GM04504 (cell line): ENCODE data around the gene HAND2.

Source experiments
- DNase-seq: peaks from one replicate; pipeline ENCODE4 v3.0.0-alpha.2; 2012; ENCODE audit warnings: low read depth

HAND2 gene

DNA sequence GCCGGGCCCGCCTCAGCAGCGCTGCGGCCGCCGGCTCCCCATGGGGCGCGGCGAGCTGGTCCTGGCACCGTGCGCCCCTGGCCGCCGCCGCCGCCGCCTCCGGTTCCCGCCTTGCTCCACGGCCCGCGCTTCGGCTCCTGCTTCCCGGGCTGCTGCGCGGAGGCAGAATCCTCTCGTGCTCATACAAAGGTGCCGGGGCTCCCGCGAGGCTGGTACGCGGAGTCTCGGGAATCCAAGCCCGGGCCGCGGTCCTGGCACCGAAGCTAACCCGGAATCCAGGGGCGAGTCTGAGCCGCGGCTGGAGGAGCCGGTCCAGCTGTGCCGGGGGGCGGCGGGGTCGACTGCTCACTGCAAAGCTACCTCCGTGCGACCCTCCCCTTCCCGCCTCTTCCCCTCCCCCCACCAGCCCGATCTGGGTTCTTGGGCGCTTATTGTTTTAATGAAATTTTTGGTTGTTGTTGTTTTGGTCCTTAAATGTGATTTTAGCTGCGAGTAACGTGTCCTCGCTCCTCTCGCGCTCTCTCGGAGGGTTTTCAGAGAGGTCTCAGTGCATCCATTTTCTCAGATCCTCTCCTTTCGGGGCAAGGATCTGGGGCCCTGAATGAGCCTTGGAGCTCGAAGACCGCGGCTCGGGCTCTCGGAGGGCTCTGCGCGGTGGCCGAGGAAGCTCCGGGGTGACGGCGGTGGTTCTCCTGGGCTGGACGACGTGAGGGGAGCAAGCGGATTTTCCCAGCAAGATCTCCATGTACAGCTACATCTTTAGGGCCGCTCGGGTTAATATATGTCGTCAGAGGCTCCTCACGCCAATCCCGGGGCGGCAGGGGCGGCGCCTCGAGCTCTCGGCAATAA lies at the start of gene HAND2:
HAND2 (minus strand) TSS at position 753 of the 849 bp plus-strand sequence. CDS start 940 bp downstream, outside the sequence.
- no peak for DNase-seq

GRCh38 chr4:173578956-173579355 lies 48.9 kb upstream of the HAND2 start:
- DNase-seq: no peak

- DNase-seq: no peak
These were observed 47.9 kb upstream of the HAND2 start for GRCh38 chr4:173577963-173578362.

DNA sequence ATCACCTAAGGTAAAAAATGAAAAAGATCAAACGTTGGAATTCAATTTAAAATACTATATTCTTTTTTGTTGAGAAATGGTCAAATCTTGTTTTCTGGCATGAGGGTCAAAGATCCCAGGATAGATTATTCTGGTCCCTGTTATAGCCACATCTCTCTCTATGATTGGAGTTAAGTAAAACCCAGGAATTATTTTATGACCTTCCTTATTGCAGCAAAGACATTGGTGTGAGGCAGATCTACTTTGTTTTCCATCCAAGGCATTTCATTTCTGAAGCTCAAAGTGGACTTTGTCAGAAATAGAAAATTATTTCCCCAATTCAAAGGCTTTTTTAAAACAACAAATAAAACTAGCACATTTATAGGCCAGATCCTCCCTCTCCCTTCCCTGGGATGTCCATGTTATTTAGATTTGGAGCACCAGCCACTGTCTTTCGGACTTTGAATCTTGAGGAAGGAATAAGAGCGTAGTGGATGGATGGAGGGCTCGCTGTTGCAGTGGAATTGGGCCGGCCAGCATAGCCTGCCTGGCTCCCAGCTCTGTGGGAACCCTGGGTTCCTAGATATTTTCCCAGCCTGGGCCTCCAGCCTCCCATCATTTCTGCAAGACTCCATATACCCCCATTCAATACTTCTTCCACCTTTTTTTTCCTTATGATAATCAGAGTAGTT lies 45.6 kb upstream of the HAND2 start:
- DNase-seq: no peak

- no peak for DNase-seq
These were observed 43.7 kb upstream of the HAND2 start for GRCh38 chr4:173573725-173574124.

GRCh38 chr4:173573286-173573685 lies 43.3 kb upstream of the HAND2 start:
- DNase-seq: no peak

DNA sequence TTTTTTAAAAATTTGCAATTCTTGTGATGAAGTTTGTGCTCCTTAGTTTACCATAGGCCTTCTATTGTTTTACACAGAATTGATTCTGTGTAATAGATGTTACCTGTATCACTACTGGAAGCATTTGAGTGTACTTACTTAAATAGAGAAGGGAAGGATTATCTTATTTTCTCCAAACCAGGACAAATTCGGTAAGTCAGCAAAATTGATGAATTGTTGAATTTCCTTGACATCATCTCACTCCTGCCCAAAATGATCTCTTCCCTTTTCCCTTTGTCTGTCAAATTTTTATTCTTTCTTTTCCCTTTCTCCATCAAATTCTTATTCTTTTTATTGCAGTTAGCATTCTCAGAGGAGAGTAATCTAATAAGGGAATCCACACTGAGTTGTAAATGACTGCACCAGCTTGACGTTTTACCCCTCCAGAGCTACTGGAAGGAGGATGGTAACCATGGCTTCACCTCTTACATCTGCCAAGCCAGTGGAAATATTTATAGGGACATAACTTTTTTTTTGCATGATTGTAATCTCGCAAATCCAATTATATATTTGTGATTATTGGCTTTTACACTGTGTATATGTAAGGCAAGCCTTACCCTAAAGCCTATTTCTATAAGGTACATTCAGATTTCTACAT lies 42.6 kb upstream of the HAND2 start:
- no peak for DNase-seq

DNA sequence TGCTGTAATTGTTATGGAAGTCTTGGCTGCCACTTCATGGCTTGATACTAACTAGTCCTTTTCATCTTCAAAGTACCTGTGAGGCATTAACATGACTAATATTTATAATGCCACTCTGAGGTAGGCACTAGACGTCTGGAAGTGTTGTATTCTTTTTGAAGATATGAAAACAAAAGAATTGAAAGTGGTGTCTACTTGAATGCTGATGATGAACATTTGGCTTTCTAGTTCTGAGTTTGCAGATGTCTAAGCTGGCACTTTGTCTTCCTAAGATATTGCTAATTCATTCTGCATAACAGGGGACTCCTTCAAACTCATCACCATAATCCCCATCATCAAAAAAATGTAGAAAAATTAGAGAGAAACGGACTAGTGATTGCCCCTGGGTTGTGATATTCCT lies 41.6 kb upstream of the HAND2 start:
- DNase-seq: no peak

DNA sequence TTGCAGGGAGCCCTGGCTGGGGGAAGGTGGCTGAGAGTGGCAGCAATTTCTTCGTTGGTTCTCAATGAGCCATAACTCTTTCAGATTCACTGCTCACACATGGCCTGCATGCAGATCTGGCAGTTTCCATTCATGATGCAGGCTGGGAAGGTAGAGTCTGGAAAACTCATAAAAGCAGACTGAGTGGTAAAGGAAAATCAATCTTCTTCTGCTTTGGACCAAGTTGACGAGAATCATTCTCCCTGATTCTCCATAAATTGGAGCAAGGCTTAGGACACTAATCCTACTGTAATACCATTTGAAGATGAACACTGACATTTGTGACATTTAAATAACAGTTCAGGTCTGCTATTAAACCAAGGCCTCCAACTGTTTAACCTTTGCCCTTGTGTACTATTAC lies 35.3 kb upstream of the HAND2 start:
- no peak for DNase-seq

GRCh38 chr4:173564461-173564860 lies 34.4 kb upstream of the HAND2 start:
- no peak for DNase-seq

DNA sequence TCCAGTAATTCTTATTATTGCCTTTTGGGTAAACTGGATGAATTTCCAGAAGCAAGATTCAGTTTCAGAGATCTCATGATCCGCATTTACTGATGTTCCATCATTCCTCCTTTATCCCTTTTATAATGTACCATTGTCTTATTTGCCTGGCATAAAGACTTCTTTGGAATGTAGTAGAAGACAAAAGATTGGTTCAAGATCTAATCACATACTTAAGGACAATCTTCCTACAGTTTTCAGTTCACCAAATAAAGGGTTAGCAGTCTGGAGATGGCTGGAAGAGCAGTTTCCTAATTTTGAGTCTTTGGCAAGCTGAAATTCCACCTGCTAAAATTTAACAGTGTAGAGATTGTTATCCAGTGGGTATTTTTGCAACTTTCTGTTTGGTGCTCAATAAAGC lies 30.9 kb upstream of the HAND2 start:
- DNase-seq: no peak

DNA sequence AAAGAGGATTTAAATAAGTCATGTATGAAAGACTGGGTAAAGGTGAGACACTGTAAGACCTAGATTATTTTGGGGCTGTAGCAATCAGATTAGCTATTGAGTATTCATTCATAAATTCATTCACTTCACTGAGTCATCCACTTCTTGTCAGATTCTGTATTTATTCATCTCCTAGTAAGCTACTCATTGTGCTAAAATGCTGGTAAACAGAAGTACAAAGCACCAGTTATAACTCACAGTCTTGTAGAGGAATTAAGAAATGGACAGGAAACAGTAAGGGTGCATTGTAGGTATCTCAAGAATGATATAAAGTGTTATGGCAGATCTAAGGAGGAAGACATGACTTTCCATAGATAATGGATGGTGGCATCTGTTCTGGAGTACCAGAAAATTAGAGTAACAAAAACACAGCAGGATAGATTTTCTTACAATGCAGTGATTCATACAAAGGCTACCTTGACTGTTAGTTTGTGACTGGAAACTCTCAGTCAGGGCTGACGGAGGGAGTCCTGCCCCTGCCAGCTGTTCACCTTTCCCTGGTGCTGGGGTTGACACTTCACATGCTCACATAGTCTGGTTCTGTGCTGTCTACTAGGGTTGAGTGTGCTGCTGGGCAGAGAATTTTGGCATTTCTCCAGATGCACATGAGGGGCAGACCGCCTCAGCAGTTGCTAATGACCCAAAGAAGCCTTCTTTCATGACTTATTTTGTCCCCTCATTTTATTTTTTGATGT lies 26.5 kb upstream of the HAND2 start:
- no peak for DNase-seq

DNA sequence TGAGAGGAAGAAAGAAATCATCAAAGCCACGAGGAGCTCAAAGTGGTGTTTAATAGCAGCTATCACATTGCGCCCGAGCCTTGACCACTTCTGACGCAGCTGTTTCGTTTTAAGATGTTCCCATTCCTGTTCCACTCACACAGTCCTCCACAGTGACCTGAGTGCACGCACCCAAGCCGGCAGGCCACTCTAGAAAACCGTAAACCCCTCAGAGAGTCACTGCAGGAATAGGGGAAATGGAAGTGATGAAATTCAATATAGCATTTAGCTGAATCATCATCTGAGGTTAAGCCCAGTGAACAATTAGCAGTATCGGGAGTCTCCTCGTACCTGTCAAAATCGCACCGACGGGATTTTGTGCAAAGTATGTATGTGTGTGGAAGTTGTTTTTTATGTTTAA lies 17.9 kb upstream of the HAND2 start:
- DNase-seq: no peak

GRCh38 chr4:173546776-173547175 lies 16.7 kb upstream of the HAND2 start:
- DNase-seq: no peak

- DNase-seq: no peak
These were observed 15.4 kb upstream of the HAND2 start for GRCh38 chr4:173545440-173545839.

DNA sequence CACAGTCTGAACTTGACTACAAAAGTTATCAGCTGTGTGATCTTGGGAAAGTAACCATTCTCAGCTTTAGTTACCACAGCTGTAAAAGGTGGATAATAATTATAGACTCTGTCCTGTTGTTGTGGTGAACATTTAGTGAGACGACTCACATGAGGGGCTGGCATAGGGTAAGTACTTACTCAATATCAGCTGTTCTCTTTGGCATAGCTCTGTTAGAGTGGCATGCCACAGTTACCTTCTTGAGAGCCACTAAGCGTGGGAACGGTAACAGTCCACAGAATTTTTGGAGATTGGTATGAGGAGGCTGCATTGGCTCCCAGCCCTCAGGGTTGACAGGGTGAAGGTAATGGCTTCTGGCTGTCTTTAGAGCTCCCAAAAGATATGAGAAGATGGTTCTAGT lies 13.2 kb upstream of the HAND2 start:
- DNase-seq: no peak

GRCh38 chr4:173539986-173540385 lies 10.0 kb upstream of the HAND2 start:
- DNase-seq: no peak

DNA sequence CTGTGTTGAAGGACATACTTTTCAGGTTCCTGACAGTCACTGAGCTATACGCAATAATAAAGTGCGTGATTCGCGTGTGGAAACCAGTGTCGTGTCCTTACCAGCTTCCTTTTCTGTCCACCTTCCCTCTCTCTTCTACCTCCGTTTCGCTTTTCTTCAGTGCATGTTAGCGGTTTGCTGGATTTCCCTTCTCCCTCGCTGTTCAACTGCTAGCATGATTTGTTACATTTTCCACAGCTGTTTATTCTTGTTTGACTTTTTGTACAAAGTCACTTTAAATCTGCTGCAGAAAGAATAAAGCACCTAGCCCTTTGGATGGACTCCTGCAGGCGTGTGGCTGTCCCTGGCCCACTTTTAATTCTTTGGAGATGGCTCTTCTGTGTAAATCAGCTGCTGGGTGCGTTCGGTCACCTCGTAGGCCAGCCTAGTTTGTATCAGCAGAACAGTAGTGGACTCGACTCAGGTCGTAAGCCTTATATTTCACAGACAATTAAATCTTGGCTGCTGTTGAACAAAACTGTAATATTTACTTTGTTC lies 8.9 kb upstream of the HAND2 start:
- DNase-seq: no peak

DNA sequence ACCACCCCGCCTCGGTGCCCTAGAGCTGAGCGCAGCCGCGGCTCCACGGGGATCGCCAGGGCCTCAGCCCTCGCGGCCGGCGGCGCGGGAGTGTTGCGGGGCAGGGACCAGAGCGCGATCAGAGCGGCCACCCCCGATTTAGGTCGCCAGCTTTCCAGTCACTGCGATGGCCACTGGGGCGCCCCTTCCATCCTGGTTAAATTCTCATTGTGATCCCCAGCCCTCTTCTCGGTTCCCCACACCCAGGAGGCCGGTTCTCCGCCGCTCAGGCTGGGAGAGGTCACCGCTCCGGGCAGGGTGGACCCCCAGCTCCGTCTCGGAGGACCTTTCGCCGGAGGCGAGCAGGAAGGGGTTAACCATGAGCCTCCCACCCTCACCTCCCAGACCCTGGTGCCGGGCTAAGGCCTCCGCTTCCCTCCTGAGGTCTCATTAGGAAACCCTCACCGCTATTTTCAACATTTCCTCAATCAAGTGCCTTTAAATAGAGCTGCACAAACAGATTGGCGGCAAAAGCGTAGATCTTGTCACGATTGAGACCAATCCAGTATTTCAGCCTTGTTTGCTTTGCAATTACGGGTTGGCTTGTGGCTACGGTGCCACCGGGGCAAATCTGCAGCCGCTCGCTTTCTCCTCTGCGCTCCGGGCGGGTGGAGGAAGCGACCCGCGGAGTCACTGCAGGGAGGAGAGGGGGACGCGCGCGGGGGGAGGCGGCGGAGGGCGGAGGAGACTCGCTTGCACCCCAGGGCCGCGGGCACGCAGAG lies 8.3 kb upstream of the HAND2 start:
- DNase-seq: no peak

- DNase-seq: no peak
These were observed 7.7 kb upstream of the HAND2 start for GRCh38 chr4:173537613-173538147.

DNA sequence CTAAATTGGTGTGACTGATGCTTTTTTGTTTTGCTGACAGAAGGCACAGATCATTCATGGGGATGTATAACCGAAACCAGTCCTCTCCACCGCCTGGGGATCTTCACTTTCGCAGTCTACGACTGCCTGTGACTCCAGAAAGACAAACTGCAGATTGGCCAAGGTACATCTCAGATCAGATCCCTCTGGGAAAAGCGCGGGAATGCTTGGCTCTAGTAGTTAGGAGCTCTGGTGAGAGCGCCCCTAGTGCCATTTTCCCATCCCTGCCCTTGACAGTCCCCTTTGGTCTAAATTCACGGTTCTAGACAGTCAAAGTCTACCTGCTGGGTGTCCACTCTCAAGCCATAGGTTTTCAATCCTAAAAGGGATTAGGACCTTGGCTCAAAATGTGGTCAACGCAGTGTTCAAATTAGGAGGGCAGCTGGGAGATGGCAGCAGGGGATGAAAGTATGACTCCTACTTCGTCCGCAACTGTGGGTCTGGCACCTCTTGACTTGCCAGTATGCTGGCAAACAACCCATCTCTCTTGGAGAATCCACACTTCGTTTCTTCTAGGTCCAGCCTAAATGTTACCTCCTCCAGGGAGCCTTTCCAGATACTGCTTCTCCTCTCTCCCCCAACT lies 6.9 kb upstream of the HAND2 start:
- no peak for DNase-seq
